ENCODE data around the gene RLBP1. TPM values are rescaled to one million over a fixed set of nuclear protein-coding genes. Genes with fewer than 3 reads are reported as not detected.

Gene RLBP1
- total RNA-seq, 1 donor from 2014 or later = not detected

GRCh38 chr15:89192136-89192535, 29.2 kb downstream of the RLBP1 start:
- H3K27me3 ChIP-seq (ENCODE audit: control insufficient read depth, insufficient read depth, low read length) = no peaks in the 10 kb centered on the region
- FAIRE-seq = no peak
- TF ChIP-seq, protein P1, sequence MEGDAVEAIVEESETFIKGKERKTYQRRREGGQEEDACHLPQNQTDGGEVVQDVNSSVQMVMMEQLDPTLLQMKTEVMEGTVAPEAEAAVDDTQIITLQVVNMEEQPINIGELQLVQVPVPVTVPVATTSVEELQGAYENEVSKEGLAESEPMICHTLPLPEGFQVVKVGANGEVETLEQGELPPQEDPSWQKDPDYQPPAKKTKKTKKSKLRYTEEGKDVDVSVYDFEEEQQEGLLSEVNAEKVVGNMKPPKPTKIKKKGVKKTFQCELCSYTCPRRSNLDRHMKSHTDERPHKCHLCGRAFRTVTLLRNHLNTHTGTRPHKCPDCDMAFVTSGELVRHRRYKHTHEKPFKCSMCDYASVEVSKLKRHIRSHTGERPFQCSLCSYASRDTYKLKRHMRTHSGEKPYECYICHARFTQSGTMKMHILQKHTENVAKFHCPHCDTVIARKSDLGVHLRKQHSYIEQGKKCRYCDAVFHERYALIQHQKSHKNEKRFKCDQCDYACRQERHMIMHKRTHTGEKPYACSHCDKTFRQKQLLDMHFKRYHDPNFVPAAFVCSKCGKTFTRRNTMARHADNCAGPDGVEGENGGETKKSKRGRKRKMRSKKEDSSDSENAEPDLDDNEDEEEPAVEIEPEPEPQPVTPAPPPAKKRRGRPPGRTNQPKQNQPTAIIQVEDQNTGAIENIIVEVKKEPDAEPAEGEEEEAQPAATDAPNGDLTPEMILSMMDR (IDR thresholded peaks at IDR 0.05; ENCODE audit: insufficient read depth, low read length, severe bottlenecking) = no peak
- no peak overlapping the region for H3K4me3 ChIP-seq (ENCODE audit: low read depth, low read length)
- no peak for DNase-seq (ENCODE audit: low read depth)
- peaks cover 6% of the 10 kb centered on the region for H3K36me3 ChIP-seq (ENCODE audit: control insufficient read depth, insufficient read depth, low read length)

DNA sequence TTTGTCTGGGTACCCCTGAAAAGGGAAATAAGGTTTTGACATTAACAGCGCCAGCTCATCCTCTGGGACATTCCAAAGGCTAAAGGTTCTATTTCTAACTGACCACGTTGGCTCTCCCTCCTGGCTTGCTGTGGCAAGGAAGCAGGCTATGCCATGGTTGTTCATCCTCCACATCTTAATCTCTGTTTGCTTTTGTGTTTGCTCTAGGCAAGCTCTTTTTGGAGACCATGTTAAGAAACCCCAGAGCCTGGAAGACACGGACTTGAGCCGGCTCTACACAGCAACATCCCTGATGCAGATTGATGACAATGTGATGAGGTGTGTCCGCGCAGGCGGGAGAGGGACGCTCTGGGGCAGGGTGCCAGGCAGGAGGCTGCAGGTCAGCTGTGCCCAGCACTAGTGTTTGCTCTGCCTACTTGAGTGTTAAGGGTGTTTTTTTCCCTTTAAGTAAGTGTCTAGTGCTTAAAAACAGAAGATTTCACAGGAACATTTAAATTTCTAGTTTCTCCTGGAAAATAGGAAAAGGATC, 33.3 kb downstream of the RLBP1 start:
- TF ChIP-seq, protein P1 (IDR thresholded peaks at IDR 0.05; ENCODE audit: insufficient read depth, low read length, severe bottlenecking) = no peak
- DNase-seq (ENCODE audit: low read depth) = no peak
- Histone ChIP-seq H3K27me3 (ENCODE audit: control insufficient read depth, insufficient read depth, low read length) (no peaks in the 10 kb centered on the region), H3K4me3 (ENCODE audit: low read depth, low read length) (no peak overlapping the region), H3K36me3 (ENCODE audit: control insufficient read depth, insufficient read depth, low read length) (peaks cover 9% of the 10 kb centered on the region)
- no peak for FAIRE-seq

DNA sequence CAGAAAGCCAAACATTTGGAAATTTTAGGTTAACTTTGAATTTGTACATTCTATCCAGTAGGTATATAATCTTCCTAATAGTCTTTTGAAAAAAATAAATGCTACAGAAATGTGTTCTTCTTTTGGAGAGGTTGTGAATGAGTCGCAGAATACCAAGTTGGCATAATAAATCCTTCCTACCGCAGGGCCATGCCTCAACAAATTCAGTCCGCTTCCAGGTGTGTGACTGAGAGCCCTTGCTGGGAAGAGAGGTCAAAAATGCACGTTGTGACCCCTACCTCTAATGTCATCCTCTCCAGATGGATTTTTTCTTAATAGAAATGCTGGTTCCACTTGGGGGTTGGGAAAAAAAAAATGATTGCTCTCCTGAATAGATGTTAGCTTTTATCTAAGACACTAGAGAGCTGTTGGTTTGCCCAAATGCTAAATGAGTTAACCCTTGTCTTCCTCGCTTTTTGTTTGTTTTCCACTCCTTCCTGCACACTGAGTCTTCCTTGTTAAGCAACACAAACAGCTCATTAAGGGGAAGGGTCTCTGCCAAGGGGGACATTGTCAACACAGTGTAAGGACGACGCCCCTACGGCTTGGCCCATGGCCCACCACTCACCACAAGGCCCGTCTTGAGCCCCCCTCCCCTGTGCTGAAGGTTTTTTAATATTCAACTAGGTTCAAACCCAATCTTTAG, 33.9 kb downstream of the RLBP1 start:
- TF ChIP-seq, protein P1 (IDR thresholded peaks at IDR 0.05; ENCODE audit: insufficient read depth, low read length, severe bottlenecking) = no peak
- H3K36me3 ChIP-seq (ENCODE audit: control insufficient read depth, insufficient read depth, low read length) = peaks cover 8% of the 10 kb centered on the region
- no peak for FAIRE-seq

GRCh38 chr15:89186803-89187202, 34.6 kb downstream of the RLBP1 start:
- Histone ChIP-seq H3K4me3 (ENCODE audit: low read depth, low read length) (no peak overlapping the region), H3K27me3 (ENCODE audit: control insufficient read depth, insufficient read depth, low read length) (no peaks in the 10 kb centered on the region), H3K36me3 (ENCODE audit: control insufficient read depth, insufficient read depth, low read length) (peaks cover 8% of the 10 kb centered on the region)
- no peak for DNase-seq (ENCODE audit: low read depth)
- FAIRE-seq = no peak
- TF ChIP-seq, protein P1 (IDR thresholded peaks at IDR 0.05; ENCODE audit: insufficient read depth, low read length, severe bottlenecking) = no peak

More for the DNA sequence above, 33.9 kb downstream of the RLBP1 start:
- H3K27me3 ChIP-seq (ENCODE audit: control insufficient read depth, insufficient read depth, low read length) = no peaks in the 10 kb centered on the region
- no peak overlapping the region for H3K4me3 ChIP-seq (ENCODE audit: low read depth, low read length)
- DNase-seq (ENCODE audit: low read depth) = peak; percentile 30

- no peak for FAIRE-seq
- H3K27me3 ChIP-seq (ENCODE audit: control insufficient read depth, insufficient read depth, low read length) = no peaks in the 10 kb centered on the region
- TF ChIP-seq, protein P1 (IDR thresholded peaks at IDR 0.05; ENCODE audit: insufficient read depth, low read length, severe bottlenecking) = no peak
- no peak for DNase-seq (ENCODE audit: low read depth)
- no peak overlapping the region for H3K4me3 ChIP-seq (ENCODE audit: low read depth, low read length)
- H3K36me3 ChIP-seq (ENCODE audit: control insufficient read depth, insufficient read depth, low read length) = peaks cover 8% of the 10 kb centered on the region
Measured at GRCh38 chr15:89184886-89185526, 36.4 kb downstream of the RLBP1 start.
